ENCODE results near the gene C17orf50.

C17orf50 gene

GRCh38 chr17:35734396-35734795 is 26.3 kb upstream of the C17orf50 start:
- Histone ChIP-seq H3K23ac (ENCODE audit: low read length) (no peak overlapping the region), H2BK15ac (replicated peaks; ENCODE audit: low read depth) (no peak overlapping the region)
- no CpG with 5 or more reads among the region's 7 CpGs for WGBS (ENCODE audit: extremely low coverage, insufficient coverage, low lambda C conversion rate)

GRCh38 chr17:35735036-35735805 is 25.5 kb upstream of the C17orf50 start:
- Histone ChIP-seq H3K4me1 (ENCODE audit: control insufficient read depth, low read depth, low read length) (peaks cover 7% of the 10 kb centered on the region), H3K4ac (ENCODE audit: low read depth, low read length) (no peak overlapping the region), H3K36me3 (ENCODE audit: control insufficient read depth, insufficient read depth, low read length) (no peaks in the 10 kb centered on the region), H3K9ac (ENCODE audit: low read length) (no peak overlapping the region), H2AK5ac (ENCODE audit: low read length) (no peak overlapping the region), H3K18ac (ENCODE audit: low read length) (no peak overlapping the region), H2BK5ac (ENCODE audit: low read length) (no peak overlapping the region), H2BK120ac (ENCODE audit: low read depth, low read length) (no peak overlapping the region), H4K5ac (ENCODE audit: low read length) (no peak overlapping the region), H3K56ac (ENCODE audit: low read length) (no peak overlapping the region), H4K8ac (ENCODE audit: low read depth, low read length) (no peak overlapping the region), H3K27ac (ENCODE audit: low read depth, low read length) (no peak overlapping the region), H3K4me3 (ENCODE audit: low read length) (no peak overlapping the region), H3K23ac (ENCODE audit: low read length) (no peak overlapping the region), H3K79me2 (ENCODE audit: control insufficient read depth, insufficient read depth, low read length) (no peaks in the 10 kb centered on the region), H3K79me1 (ENCODE audit: low read length) (no peaks in the 10 kb centered on the region), H3K27me3 (ENCODE audit: insufficient read depth, low read length, poor library complexity) (peaks cover 3% of the 10 kb centered on the region), H2BK15ac (replicated peaks; ENCODE audit: low read depth) (no peak overlapping the region), H3K4me2 (ENCODE audit: low read length) (no peak overlapping the region)
- no peak for DNase-seq
- WGBS (ENCODE audit: extremely low coverage, insufficient coverage, low lambda C conversion rate) = no CpG with 5 or more reads among the region's 29 CpGs

More at GRCh38 chr17:35734396-35734795, 26.3 kb upstream of the C17orf50 start:
- DNase-seq = no peak
- Histone ChIP-seq H3K56ac (ENCODE audit: low read length) (no peak overlapping the region), H3K79me2 (ENCODE audit: control insufficient read depth, insufficient read depth, low read length) (no peaks in the 10 kb centered on the region), H3K79me1 (ENCODE audit: low read length) (no peaks in the 10 kb centered on the region), H3K4ac (ENCODE audit: low read depth, low read length) (no peak overlapping the region), H3K27me3 (ENCODE audit: insufficient read depth, low read length, poor library complexity) (no peaks in the 10 kb centered on the region), H3K18ac (ENCODE audit: low read length) (no peak overlapping the region), H3K9ac (ENCODE audit: low read length) (no peak overlapping the region), H3K27ac (ENCODE audit: low read depth, low read length) (no peak overlapping the region), H4K8ac (ENCODE audit: low read depth, low read length) (no peak overlapping the region), H3K4me1 (ENCODE audit: control insufficient read depth, low read depth, low read length) (peaks cover 11% of the 10 kb centered on the region), H3K36me3 (ENCODE audit: control insufficient read depth, insufficient read depth, low read length) (no peaks in the 10 kb centered on the region), H2BK5ac (ENCODE audit: low read length) (no peak overlapping the region), H2AK5ac (ENCODE audit: low read length) (no peak overlapping the region), H3K4me2 (ENCODE audit: low read length) (no peak overlapping the region), H2BK120ac (ENCODE audit: low read depth, low read length) (no peak overlapping the region), H4K5ac (ENCODE audit: low read length) (no peak overlapping the region), H3K4me3 (ENCODE audit: low read length) (no peak overlapping the region)

- Histone ChIP-seq H3K27ac (ENCODE audit: low read depth, low read length) (no peak overlapping the region), H3K4me1 (ENCODE audit: control insufficient read depth, low read depth, low read length) (no peaks in the 10 kb centered on the region), H4K8ac (ENCODE audit: low read depth, low read length) (no peak overlapping the region), H3K23ac (ENCODE audit: low read length) (no peak overlapping the region), H3K79me1 (ENCODE audit: low read length) (no peaks in the 10 kb centered on the region), H3K79me2 (ENCODE audit: control insufficient read depth, insufficient read depth, low read length) (no peaks in the 10 kb centered on the region), H3K4ac (ENCODE audit: low read depth, low read length) (no peak overlapping the region), H2AK5ac (ENCODE audit: low read length) (no peak overlapping the region), H3K27me3 (ENCODE audit: insufficient read depth, low read length, poor library complexity) (peaks cover 10% of the 10 kb centered on the region), H2BK15ac (replicated peaks; ENCODE audit: low read depth) (no peak overlapping the region), H2BK5ac (ENCODE audit: low read length) (no peak overlapping the region), H3K9ac (ENCODE audit: low read length) (no peak overlapping the region), H2BK120ac (ENCODE audit: low read depth, low read length) (no peak overlapping the region), H3K4me3 (ENCODE audit: low read length) (no peak overlapping the region), H3K36me3 (ENCODE audit: control insufficient read depth, insufficient read depth, low read length) (no peaks in the 10 kb centered on the region), H3K18ac (ENCODE audit: low read length) (no peak overlapping the region), H3K4me2 (ENCODE audit: low read length) (no peak overlapping the region), H3K56ac (ENCODE audit: low read length) (no peak overlapping the region), H4K5ac (ENCODE audit: low read length) (no peak overlapping the region)
- no peak for DNase-seq
- WGBS (ENCODE audit: extremely low coverage, insufficient coverage, low lambda C conversion rate) = no CpG with 5 or more reads among the region's 5 CpGs
Measured at GRCh38 chr17:35736236-35736635, 24.5 kb upstream of the C17orf50 start.

GRCh38 chr17:35738519-35739133 is 22.1 kb upstream of the C17orf50 start:
- Histone ChIP-seq H3K56ac (ENCODE audit: low read length) (no peak overlapping the region), H3K18ac (ENCODE audit: low read length) (no peak overlapping the region), H3K23ac (ENCODE audit: low read length) (no peak overlapping the region), H3K79me2 (ENCODE audit: control insufficient read depth, insufficient read depth, low read length) (no peaks in the 10 kb centered on the region), H2BK5ac (ENCODE audit: low read length) (no peak overlapping the region), H2BK120ac (ENCODE audit: low read depth, low read length) (no peak overlapping the region), H3K36me3 (ENCODE audit: control insufficient read depth, insufficient read depth, low read length) (no peaks in the 10 kb centered on the region), H3K27me3 (ENCODE audit: insufficient read depth, low read length, poor library complexity) (peaks cover 14% of the 10 kb centered on the region), H3K9ac (ENCODE audit: low read length) (no peak overlapping the region), H4K5ac (ENCODE audit: low read length) (no peak overlapping the region), H2BK15ac (replicated peaks; ENCODE audit: low read depth) (no peak overlapping the region), H3K4me2 (ENCODE audit: low read length) (no peak overlapping the region), H2AK5ac (ENCODE audit: low read length) (no peak overlapping the region), H3K4ac (ENCODE audit: low read depth, low read length) (no peak overlapping the region), H3K79me1 (ENCODE audit: low read length) (no peaks in the 10 kb centered on the region), H4K8ac (ENCODE audit: low read depth, low read length) (no peak overlapping the region), H3K4me3 (ENCODE audit: low read length) (no peak overlapping the region), H3K27ac (ENCODE audit: low read depth, low read length) (no peak overlapping the region), H3K4me1 (ENCODE audit: control insufficient read depth, low read depth, low read length) (no peaks in the 10 kb centered on the region)
- DNase-seq = no peak
- no CpG with 5 or more reads among the region's 5 CpGs for WGBS (ENCODE audit: extremely low coverage, insufficient coverage, low lambda C conversion rate)

- Histone ChIP-seq H3K27me3 (ENCODE audit: insufficient read depth, low read length, poor library complexity) (peaks cover 14% of the 10 kb centered on the region), H2AK5ac (ENCODE audit: low read length) (no peak overlapping the region)
- no CpG with 5 or more reads among the region's 7 CpGs for WGBS (ENCODE audit: extremely low coverage, insufficient coverage, low lambda C conversion rate)
Measured at GRCh38 chr17:35740216-35740615, 20.5 kb upstream of the C17orf50 start.

More at GRCh38 chr17:35740216-35740615, 20.5 kb upstream of the C17orf50 start:
- H3K79me1 ChIP-seq (ENCODE audit: low read length) = no peaks in the 10 kb centered on the region
- no peak overlapping the region for H4K8ac ChIP-seq (ENCODE audit: low read depth, low read length)
- H3K4me3 ChIP-seq (ENCODE audit: low read length) = no peak overlapping the region
- no peak overlapping the region for H3K18ac ChIP-seq (ENCODE audit: low read length)
- no peak overlapping the region for H2BK5ac ChIP-seq (ENCODE audit: low read length)
- no peak overlapping the region for H2BK120ac ChIP-seq (ENCODE audit: low read depth, low read length)
- H3K79me2 ChIP-seq (ENCODE audit: control insufficient read depth, insufficient read depth, low read length) = no peaks in the 10 kb centered on the region
- no peak overlapping the region for H3K4me2 ChIP-seq (ENCODE audit: low read length)
- H4K5ac ChIP-seq (ENCODE audit: low read length) = no peak overlapping the region
- DNase-seq = no peak
- H3K27ac ChIP-seq (ENCODE audit: low read depth, low read length) = no peak overlapping the region
- H3K56ac ChIP-seq (ENCODE audit: low read length) = no peak overlapping the region
- H2BK15ac ChIP-seq (replicated peaks; ENCODE audit: low read depth) = no peak overlapping the region
- no peaks in the 10 kb centered on the region for H3K36me3 ChIP-seq (ENCODE audit: control insufficient read depth, insufficient read depth, low read length)
- no peak overlapping the region for H3K4ac ChIP-seq (ENCODE audit: low read depth, low read length)
- no peaks in the 10 kb centered on the region for H3K4me1 ChIP-seq (ENCODE audit: control insufficient read depth, low read depth, low read length)
- no peak overlapping the region for H3K9ac ChIP-seq (ENCODE audit: low read length)
- no peak overlapping the region for H3K23ac ChIP-seq (ENCODE audit: low read length)
